Hepatocyte (in vitro differentiated cells): ENCODE results near the gene KRT84. TPM values are rescaled to one million over a fixed set of nuclear protein-coding genes. Genes with fewer than 3 reads are reported as not detected.

ENCODE experiments used
- DNase-seq: peaks from one replicate; pipeline ENCODE4 v3.0.0-alpha.2; 2016; ENCODE audit warnings: low spot score
- H2AFZ ChIP-seq: fragments of 200-600 bp; sonication (generic); 2 replicates; pipeline ENCODE4 v1.6.0; 2016; ENCODE audit warnings: antibody characterized with exemption, mild to moderate bottlenecking
- H3K27ac ChIP-seq: fragments of 200-600 bp; sonication (generic); 2 replicates; pipeline ENCODE4 v1.5.1; 2016; ENCODE audit warnings: mild to moderate bottlenecking
- H3K27me3 ChIP-seq: fragments of 200-600 bp; sonication (generic); 2 replicates; pipeline ENCODE4 v1.6.1; 2016
- H3K36me3 ChIP-seq: fragments of 200-600 bp; sonication (generic); replicated peaks from 2 replicates; pipeline ENCODE4 v1.5.1; 2016; ENCODE audit warnings: low read depth; ENCODE audit not compliant: insufficient read depth
- H3K4me1 ChIP-seq: fragments of 200-600 bp; sonication (generic); 2 replicates; pipeline ENCODE4 v1.5.1; 2016; ENCODE audit warnings: mild to moderate bottlenecking, moderate library complexity; ENCODE audit not compliant: insufficient read depth
- H3K4me2 ChIP-seq: fragments of 200-600 bp; sonication (generic); 2 replicates; pipeline ENCODE4 v1.6.0; 2016
- H3K4me3 ChIP-seq: fragments of 200-600 bp; sonication (generic); 2 replicates; pipeline ENCODE4 v1.5.1; 2016; ENCODE audit warnings: mild to moderate bottlenecking
- H3K79me2 ChIP-seq: fragments of 200-600 bp; sonication (generic); 2 replicates; pipeline ENCODE4 v1.6.0; 2017; ENCODE audit warnings: mild to moderate bottlenecking
- H3K9me2 ChIP-seq: fragments of 200-600 bp; sonication (generic); replicated peaks from 2 replicates; pipeline ENCODE4 v1.6.0; 2017; ENCODE audit warnings: mild to moderate bottlenecking; ENCODE audit not compliant: insufficient read depth
- H3K9me3 ChIP-seq: fragments of 200-600 bp; sonication (generic); 2 replicates; pipeline ENCODE4 v1.5.1; 2016; ENCODE audit warnings: low read depth, mild to moderate bottlenecking
- H4K20me1 ChIP-seq: fragments of 200-600 bp; sonication (generic); 2 replicates; pipeline ENCODE4 v1.6.0; 2016; ENCODE audit warnings: mild to moderate bottlenecking; ENCODE audit not compliant: insufficient read depth, poor library complexity, severe bottlenecking
- CTCF ChIP-seq: fragments of 200-600 bp; sonication (generic); IDR thresholded peaks from 2 replicates; pipeline ENCODE4 v1.5.1; 2016; ENCODE audit warnings: antibody characterized with exemption, mild to moderate bottlenecking; ENCODE audit not compliant: poor library complexity
- EZH2 ChIP-seq: fragments of 200-600 bp; sonication (generic); IDR thresholded peaks from 2 replicates; pipeline ENCODE4 v1.6.1; 2016; ENCODE audit warnings: antibody characterized with exemption, mild to moderate bottlenecking, borderline replicate concordance
- EZH2phosphoT487 ChIP-seq: fragments of 200-600 bp; sonication (generic); IDR thresholded peaks from one replicate; pipeline ENCODE4 v1.6.1; 2018; ENCODE audit warnings: antibody characterized with exemption, mild to moderate bottlenecking, low read depth, moderate library complexity; ENCODE audit not compliant: unreplicated experiment, severe bottlenecking
- WGBS: methylation state at CpG from one replicate; pipeline ENCODE4 v1.1.6; 2016; ENCODE audit warnings: low lambda C conversion rate; ENCODE audit errors: missing lambda C conversion rate; 5-methylcytosine and 5-hydroxymethylcytosine counted together
- polyA plus RNA-seq: library from polyadenylated mRNA; unstranded; fragments of >200 nt; fragmentation: Nextera tagmentation; extraction: Ambion mirVana; gene quantifications from 2 replicates; pipeline ENCODE4 v1.2.1, GENCODE V29; 2016
- total RNA-seq: library from RNA; depleted of rRNA; stranded (reverse); fragments of >200 nt; gene quantifications from 2 replicates; pipeline ENCODE4 v1.2.3, GENCODE V29; 2014

The KRT84 gene
- total and polyA plus RNA-seq, 2 experiments from 2014 or later, result not detected

GRCh38 chr12:52356762-52357580 is 28.5 kb downstream of the KRT84 start:
- H3K4me1 ChIP-seq, result no peaks in the 10 kb centered on the region
- H2AFZ ChIP-seq, result no peak overlapping the region
- no peaks in the 10 kb centered on the region for H3K79me2 ChIP-seq
- H3K27me3 ChIP-seq, result peaks cover 3% of the 10 kb centered on the region
- H3K4me3 ChIP-seq, result no peak overlapping the region
- H3K9me2 ChIP-seq, result no peaks in the 10 kb centered on the region
- H4K20me1 ChIP-seq, result no peaks in the 10 kb centered on the region
- DNase-seq, result no peak
- H3K27ac ChIP-seq, result no peak overlapping the region
- H3K4me2 ChIP-seq, result no peak overlapping the region
- no peaks in the 10 kb centered on the region for H3K36me3 ChIP-seq
- 94% methylated on average over 20 of the region's 20 CpGs for WGBS
- H3K9me3 ChIP-seq, result no peaks in the 10 kb centered on the region
- TF ChIP-seq EZH2 (no peak), CTCF (no peak), EZH2phosphoT487 (no peak)

- no peak for DNase-seq
Measured at GRCh38 chr12:52356031-52356761, 29.3 kb downstream of the KRT84 start.

GRCh38 chr12:52355176-52355575 is 30.3 kb downstream of the KRT84 start:
- no peaks in the 10 kb centered on the region for H3K9me3 ChIP-seq
- no peaks in the 10 kb centered on the region for H3K4me1 ChIP-seq
- no peak overlapping the region for H3K27ac ChIP-seq
- WGBS, result 86% methylated on average over 8 of the region's 8 CpGs
- H3K4me3 ChIP-seq, result no peak overlapping the region
- TF ChIP-seq CTCF (no peak), EZH2 (no peak), EZH2phosphoT487 (no peak)
- H2AFZ ChIP-seq, result no peak overlapping the region
- no peaks in the 10 kb centered on the region for H3K36me3 ChIP-seq
- no peaks in the 10 kb centered on the region for H3K79me2 ChIP-seq
- H4K20me1 ChIP-seq, result no peaks in the 10 kb centered on the region
- no peaks in the 10 kb centered on the region for H3K9me2 ChIP-seq
- DNase-seq, result no peak
- H3K27me3 ChIP-seq, result peaks cover 3% of the 10 kb centered on the region
- no peak overlapping the region for H3K4me2 ChIP-seq

More at GRCh38 chr12:52356031-52356761, 29.3 kb downstream of the KRT84 start:
- Histone ChIP-seq H3K36me3 (no peaks in the 10 kb centered on the region), H3K9me2 (no peaks in the 10 kb centered on the region), H3K27me3 (peaks cover 3% of the 10 kb centered on the region), H3K4me1 (no peaks in the 10 kb centered on the region), H4K20me1 (no peaks in the 10 kb centered on the region), H3K4me2 (no peak overlapping the region), H3K9me3 (no peaks in the 10 kb centered on the region), H3K79me2 (no peaks in the 10 kb centered on the region), H3K4me3 (no peak overlapping the region), H2AFZ (no peak overlapping the region), H3K27ac (no peak overlapping the region)
- 96% methylated on average over 46 of the region's 56 CpGs for WGBS
- no peak for TF ChIP-seq EZH2phosphoT487
- no peak for TF ChIP-seq EZH2
- no peak for TF ChIP-seq CTCF
